Suppressor macrophage (primary cell): ENCODE results near the gene ZNF414.
"Not testable (repeated sequence)": the region's sequence is repeated elsewhere in the genome, so short reads cannot be mapped to it uniquely, and the experiment has no call there.

Source experiments
- DNase-seq, 4 experiments: peaks; one replicate each; pipeline ENCODE4 v3.0.0-alpha.2; 2020 to 2022

The ZNF414 gene

GRCh38 chr19:8517551-8518442 is 3.8 kb upstream of the ZNF414 start:
- peak; percentile 74 to 89 (median 87) for DNase-seq

DNA sequence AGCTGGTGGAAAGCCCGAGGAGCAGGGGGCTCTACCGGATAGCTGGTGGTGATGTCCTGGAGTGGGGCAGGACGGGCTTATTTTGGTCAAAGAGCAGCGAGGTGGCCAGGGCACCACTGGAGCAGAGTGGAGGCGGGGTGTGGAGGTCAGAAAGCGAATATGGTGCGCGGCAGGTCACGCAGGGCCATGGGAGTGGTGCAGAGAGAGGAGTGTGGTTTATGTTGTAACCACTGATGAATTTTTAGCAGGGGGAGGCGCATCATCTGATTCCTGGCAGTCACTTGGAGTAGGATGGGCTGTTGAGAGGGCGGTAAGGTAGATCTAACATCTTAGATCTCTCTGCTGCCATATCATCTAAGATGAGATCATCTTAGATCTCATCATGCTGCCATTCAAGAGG is 1.4 kb upstream of the ZNF414 start:
- DNase-seq, result peak; percentile 85 to 93 (median 92)

- not testable (repeated sequence) for DNase-seq
Measured at GRCh38 chr19:8514505-8515009, 590 bp upstream of the ZNF414 start.

- no peak for DNase-seq
Measured at GRCh38 chr19:8513036-8513686, 806 bp downstream of the ZNF414 start.

GRCh38 chr19:8512115-8512967 is 1.6 kb downstream of the ZNF414 start:
- DNase-seq, result peak; percentile 29 to 71 (median 56)

GRCh38 chr19:8511573-8512101 is 2.3 kb downstream of the ZNF414 start:
- no peak for DNase-seq

- no peak for DNase-seq
Measured at GRCh38 chr19:8510589-8511115, 3.3 kb downstream of the ZNF414 start.

DNA sequence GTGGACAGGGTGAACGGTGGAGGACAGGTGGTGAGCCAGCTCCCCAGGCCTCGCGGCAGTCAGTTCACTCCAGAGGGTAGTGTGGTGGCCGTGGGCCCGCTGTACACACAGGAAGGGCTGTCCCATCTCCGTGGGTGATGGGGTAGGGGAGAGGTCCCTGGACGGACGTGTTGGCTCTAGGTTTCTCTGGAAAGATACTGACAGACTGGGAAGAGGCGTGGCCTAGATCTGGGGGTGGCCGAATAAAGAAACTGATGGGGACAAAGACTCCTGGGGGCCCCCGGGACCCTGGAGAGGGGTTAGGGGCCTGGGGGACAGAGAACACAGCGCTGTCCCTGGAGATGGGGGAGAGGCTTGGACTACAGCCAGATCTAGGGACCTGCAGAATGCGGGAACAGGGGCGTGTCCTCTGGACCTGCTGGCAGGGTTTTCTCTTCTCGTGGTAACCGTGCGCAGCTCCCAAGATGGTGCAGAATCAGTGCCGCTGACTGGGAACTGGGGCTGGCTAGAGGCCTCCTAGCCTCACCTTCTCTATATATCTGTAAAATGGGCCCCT is 7.5 kb downstream of the ZNF414 start:
- DNase-seq, result no peak

- DNase-seq, result peak; percentile 69 to 91 (median 82)
Measured at GRCh38 chr19:8505680-8506401, 8.1 kb downstream of the ZNF414 start.

GRCh38 chr19:8504919-8505318 is 9.0 kb downstream of the ZNF414 start:
- peak in 2 of 4 experiments; percentile 35 to 36 for DNase-seq

DNA sequence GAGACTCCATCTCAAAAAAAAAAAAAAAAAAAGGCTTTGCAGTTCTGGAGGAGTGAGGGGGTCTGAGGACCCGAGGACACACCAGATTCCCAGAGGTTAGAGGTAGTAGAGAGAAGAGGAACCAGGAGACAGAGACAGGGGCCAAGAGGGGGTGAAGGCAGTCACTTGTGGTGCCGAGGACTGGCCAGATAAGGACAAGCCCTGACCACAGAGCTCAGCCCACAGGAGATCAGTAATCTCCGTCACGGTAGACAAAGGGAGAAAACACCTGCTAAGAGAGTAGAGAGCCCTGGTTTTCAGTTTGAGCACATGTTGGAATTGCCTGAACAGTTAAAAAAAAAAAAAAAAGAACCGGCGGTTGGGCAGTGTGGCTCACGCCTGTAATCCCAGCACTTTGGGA is 9.8 kb downstream of the ZNF414 start:
- peak in 1 of 4 experiments; percentile 47 for DNase-seq

DNA sequence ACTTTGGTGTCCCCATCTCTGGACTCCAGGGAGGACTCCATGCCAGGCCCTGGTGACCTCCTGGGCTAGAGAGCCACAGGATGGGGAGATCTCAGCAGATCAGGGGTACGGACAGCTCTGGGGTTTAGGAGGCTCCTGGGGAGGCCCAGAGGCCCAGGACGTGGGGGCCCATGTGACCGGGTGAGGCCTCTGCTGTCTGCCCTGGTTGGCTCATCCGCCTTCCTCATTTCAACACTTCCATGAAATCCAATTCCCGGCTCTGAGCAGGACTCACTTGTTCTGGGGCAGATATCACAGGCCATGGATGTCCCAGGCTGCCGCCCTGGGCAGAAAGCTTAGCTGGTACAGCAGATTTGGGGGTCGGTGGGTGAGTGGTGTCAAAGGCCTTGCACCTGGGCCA is 10.5 kb downstream of the ZNF414 start:
- DNase-seq, result peak; percentile 68 to 86 (median 82)

GRCh38 chr19:8501981-8502380 is 12.0 kb downstream of the ZNF414 start:
- DNase-seq, result peak; percentile 47 to 69 (median 62)

DNA sequence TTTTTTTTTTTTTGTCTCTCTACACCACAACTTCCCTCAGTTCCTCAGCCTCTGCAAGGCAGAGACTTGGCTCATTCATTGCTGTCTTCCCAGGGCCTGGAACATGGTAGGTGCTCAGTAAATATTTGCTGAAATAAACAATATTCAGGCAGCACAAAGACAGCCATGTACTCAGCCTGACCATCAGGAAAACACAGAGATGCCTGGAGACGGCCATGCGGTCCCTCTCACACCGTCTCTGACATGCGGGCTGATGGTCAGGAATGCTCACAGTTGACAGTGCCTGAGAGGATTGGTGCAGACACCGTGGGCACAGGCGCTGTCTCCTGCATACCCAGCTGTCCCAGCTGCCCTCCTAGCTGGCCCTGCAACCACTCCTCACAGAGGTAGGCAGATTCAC is 12.5 kb downstream of the ZNF414 start:
- DNase-seq, result peak in 3 of 4 experiments; percentile 35 to 58 (median 46)

- DNase-seq, result peak; percentile 74 to 89 (median 87)
Measured at GRCh38 chr19:8500158-8500557, 13.8 kb downstream of the ZNF414 start.

DNA sequence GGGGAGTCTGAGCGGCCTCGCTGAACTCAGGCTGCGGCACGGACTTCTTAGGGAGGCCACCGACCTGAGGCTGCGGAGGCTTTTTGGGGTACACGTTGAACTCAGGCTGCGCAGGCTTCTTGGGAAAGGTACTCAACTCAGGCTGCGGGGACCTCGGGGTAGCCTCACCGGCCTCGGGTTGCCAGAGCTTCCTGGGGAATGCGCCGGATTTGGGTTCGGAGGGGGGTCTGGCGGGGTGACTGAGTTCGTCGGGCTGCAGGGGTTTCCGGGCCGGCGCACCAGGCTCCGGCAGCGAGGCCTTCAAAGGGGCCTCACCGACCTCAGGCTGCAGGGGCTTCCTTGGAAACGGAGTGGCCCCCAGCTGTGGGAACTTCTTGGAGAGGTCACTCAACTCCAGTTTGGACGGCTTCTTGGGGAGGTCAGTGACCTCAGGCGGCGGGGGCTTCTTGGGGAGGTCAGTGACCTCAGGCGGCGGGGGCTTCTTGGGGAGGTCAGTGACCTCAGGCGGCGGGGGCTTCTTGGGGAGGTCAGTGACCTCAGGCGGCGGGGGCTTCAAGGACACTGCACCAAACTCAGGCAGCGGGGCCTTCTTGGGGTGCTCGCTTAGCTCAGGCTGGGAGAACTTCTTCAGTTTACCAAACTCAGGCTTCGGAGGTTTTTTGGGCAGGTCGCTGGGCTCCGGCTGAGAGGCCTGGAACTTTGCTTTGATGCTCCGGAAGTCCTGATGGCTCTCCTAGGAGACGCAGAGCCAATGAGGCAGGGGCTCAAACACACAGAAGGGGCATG is 14.7 kb downstream of the ZNF414 start:
- no peak for DNase-seq

DNA sequence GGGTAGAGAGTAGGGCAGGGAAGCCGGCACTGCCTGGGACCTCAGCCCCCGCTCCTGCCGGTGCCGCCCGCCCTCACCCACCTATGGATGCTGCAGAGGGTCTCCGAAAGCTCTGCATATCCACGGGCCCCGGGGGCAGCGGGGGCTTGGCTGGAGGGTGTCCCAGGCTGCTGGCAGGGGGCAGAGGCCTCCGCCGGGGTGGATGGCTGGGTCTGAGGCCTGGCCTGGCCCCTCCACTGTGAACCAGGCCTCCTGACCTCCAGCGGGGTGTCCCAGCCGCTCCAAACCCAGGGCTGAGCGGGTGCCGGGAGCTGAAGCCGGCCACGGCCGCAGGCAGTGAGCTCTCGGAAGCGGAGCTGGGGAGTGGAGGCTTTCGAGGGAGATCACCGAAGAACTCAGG is 15.7 kb downstream of the ZNF414 start:
- DNase-seq, result no peak

DNA sequence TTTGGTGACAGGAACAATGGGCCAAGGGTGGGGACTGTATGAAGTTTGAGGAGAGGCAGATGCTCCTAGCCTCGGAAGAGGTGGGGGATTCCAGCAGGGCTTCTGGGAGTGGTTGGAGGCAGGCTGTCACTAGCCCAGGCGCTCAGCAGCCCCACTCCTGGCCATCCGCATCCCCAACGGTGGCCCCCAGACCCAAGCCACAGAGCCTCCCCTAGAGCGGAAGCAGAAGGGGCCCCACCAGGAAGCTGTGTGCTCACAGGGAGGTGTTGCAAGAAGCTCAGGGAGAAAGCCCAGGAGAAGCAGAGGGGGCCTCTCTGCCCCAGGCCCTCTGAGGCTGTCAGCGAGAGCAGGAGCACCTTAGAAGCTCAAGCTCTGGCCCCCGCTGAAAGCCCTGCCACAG is 19.8 kb downstream of the ZNF414 start:
- peak in 3 of 4 experiments; percentile 50 to 61 (median 55) for DNase-seq

GRCh38 chr19:8491574-8491973 is 22.4 kb downstream of the ZNF414 start:
- no peak for DNase-seq

DNA sequence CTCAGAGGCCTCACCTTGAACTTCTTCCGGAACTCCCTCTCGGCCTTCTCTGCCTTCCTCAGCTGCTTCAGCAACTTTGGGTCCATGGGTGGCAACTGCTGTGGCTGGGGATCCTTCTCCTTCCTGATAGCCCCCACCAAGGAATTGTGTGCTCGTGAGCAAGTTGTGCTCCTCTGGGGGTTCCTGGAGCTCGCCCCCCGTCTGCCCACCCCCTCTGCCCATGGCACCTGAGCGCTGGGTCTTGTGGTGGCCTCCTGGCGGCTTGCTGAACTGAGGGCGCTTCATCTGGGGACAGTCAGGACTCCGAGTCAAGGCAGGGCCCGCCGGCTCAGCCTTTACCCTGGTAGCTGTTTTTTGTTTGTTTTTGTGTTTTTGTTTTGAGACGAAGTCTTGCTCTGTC is 23.1 kb downstream of the ZNF414 start:
- DNase-seq, result no peak
